Gastrocnemius medialis (tissue), 4 donors: ENCODE data around the gene UBB. TPM values are rescaled to one million over a fixed set of nuclear protein-coding genes. Genes with fewer than 3 reads are reported as not detected.

Source experiments
- ATAC-seq, 2 donors: fragments of 150-250 bp; one replicate each; pipeline ENCODE4 v1.9.1; 2016
- DNase-seq, 2 donors: peaks; one replicate each; pipeline ENCODE4 v3.0.0-alpha.2; 2019
- H3K27ac ChIP-seq, 4 donors: fragments of 200-600 bp; sonication (generic); 1 replicate in 1 of 4; 2 replicates in 3 of 4; pipeline ENCODE4 v1.5.1; 2016 to 2018; ENCODE audit warnings: mild to moderate bottlenecking in 2 of 4, moderate library complexity in 1 of 4
- H3K27me3 ChIP-seq, 3 donors: fragments of 200-600 bp; sonication (generic) in 2 of 3; 1 replicate in 1 of 3; 2 replicates in 2 of 3; pipeline versions ENCODE4 v1.5.1 to v1.6.0; 2016 to 2019; ENCODE audit warnings: mild to moderate bottlenecking in 1 of 3, moderate library complexity in 1 of 3
- H3K36me3 ChIP-seq, 2 donors: fragments of 200-600 bp; sonication (generic) in 1 of 2; one replicate each; pipeline ENCODE4 v1.5.1; 2017 to 2018
- H3K4me1 ChIP-seq, 2 donors: fragments of 200-600 bp; sonication (generic) in 1 of 2; one replicate each; pipeline ENCODE4 v1.5.1; 2016 to 2017; ENCODE audit warnings: mild to moderate bottlenecking in 2 of 2
- H3K4me3 ChIP-seq, 4 donors: fragments of 200-600 bp; sonication (generic) in 3 of 4; 1 replicate in 1 of 4; 2 replicates in 3 of 4; pipeline ENCODE4 v1.5.1; 2016 to 2019; ENCODE audit warnings: mild to moderate bottlenecking in 2 of 4
- H3K9me3 ChIP-seq, 3 donors: fragments of 200-600 bp; sonication (generic) in 2 of 3; 1 replicate in 1 of 3; 2 replicates in 2 of 3; pipeline ENCODE4 v1.5.1; 2016 to 2019
- POLR2A ChIP-seq, 2 donors: fragments of 450-650 bp; IDR thresholded peaks; one replicate each; pipeline ENCODE4 v1.6.1; 2017; ENCODE audit warnings: antibody characterized with exemption in 2 of 2, mild to moderate bottlenecking in 2 of 2, moderate library complexity in 2 of 2
- in situ Hi-C, 4 donors: fragments of 200-750 bp; cut with MboI; loops; one replicate each; pipeline versions ENCODE4 v1.15.0 to v1.8.0; 2017; ENCODE audit warnings: low sequenced_read_pairs in 4 of 4
- intact Hi-C: fragments of 100-400 bp; cut with DNase I; formaldehyde crosslinking; loops from one replicate; pipeline ENCODE4 v1.15.1; 2023; ENCODE audit warnings: low total_unique reads
- total RNA-seq, 4 donors: library from RNA; depleted of rRNA; stranded (reverse); fragments of >200 nt; gene quantifications; one replicate each; pipeline versions ENCODE4 v1.1.0 to v1.2.3, GENCODE V29; 2016
- TF ChIP-seq, protein P1 (sequence below), 5 experiments: fragments of 450-650 bp in 3 of 5; fragments of 200-600 bp in 2 of 5; sonication (generic) in 2 of 5; IDR thresholded peaks in 4 of 5; conservative IDR thresholded peaks in 1 of 5; 1 replicate in 4 of 5; 2 replicates in 1 of 5; pipeline ENCODE4 v1.5.1; 2016 to 2019; ENCODE audit warnings: antibody characterized with exemption in 5 of 5, mild to moderate bottlenecking in 3 of 5, moderate library complexity in 3 of 5

Gene UBB
- total RNA-seq, 4 donors from 2014 or later = 1,099 to 1,543 (median 1,420) TPM

DNA sequence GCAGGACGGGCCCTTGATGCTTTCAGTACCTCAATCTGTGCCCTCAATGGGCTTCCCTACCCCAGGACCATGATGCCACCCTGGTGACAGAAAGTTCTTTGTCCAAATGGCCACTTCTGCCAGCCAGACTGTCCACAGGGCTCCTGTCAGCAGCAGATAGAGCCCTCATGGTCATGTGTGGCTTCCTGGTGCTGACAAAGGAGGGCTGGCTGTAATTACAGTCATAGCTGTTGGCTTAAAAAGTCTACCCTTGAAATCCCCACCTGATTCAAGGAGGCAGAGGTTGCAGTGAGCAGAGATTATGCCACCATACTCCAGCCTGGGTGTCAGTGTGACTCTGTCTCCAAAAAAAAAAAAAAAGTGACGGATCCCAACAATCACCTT lies 37.8 kb downstream of the UBB start:
- no peak overlapping the region for H3K4me3 ChIP-seq
- no peak for TF ChIP-seq POLR2A (IDR thresholded peaks at IDR 0.05)
- TF ChIP-seq, protein P1, sequence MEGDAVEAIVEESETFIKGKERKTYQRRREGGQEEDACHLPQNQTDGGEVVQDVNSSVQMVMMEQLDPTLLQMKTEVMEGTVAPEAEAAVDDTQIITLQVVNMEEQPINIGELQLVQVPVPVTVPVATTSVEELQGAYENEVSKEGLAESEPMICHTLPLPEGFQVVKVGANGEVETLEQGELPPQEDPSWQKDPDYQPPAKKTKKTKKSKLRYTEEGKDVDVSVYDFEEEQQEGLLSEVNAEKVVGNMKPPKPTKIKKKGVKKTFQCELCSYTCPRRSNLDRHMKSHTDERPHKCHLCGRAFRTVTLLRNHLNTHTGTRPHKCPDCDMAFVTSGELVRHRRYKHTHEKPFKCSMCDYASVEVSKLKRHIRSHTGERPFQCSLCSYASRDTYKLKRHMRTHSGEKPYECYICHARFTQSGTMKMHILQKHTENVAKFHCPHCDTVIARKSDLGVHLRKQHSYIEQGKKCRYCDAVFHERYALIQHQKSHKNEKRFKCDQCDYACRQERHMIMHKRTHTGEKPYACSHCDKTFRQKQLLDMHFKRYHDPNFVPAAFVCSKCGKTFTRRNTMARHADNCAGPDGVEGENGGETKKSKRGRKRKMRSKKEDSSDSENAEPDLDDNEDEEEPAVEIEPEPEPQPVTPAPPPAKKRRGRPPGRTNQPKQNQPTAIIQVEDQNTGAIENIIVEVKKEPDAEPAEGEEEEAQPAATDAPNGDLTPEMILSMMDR (IDR thresholded peaks at IDR 0.05 in 4 of 5, conservative IDR thresholded peaks at IDR 0.05 in 1 of 5) = no peak
- DNase-seq (no peak), ATAC-seq (no peak)
- in situ Hi-C loops (no loop called here), intact Hi-C loops (no loop called here)
- H3K27me3 ChIP-seq = no peaks in the 10 kb centered on the region
- H3K27ac ChIP-seq = peak overlapping the region; percentile 21 to 86 (median 60)
- no peaks in the 10 kb centered on the region for H3K36me3 ChIP-seq
- H3K9me3 ChIP-seq = no peaks in the 10 kb centered on the region
- peaks cover 6 to 10% of the 10 kb centered on the region in 2 donors for H3K4me1 ChIP-seq

- H3K27me3 ChIP-seq = no peaks in the 10 kb centered on the region
- H3K4me1 ChIP-seq = peaks cover 6 to 10% of the 10 kb centered on the region in 2 donors
- peak overlapping the region; percentile 21 to 86 (median 60) for H3K27ac ChIP-seq
- no peak for TF ChIP-seq POLR2A (IDR thresholded peaks at IDR 0.05)
- TF ChIP-seq, protein P1 (IDR thresholded peaks at IDR 0.05 in 4 of 5, conservative IDR thresholded peaks at IDR 0.05 in 1 of 5) = no peak
- intact Hi-C loops = no loop called here
- H3K9me3 ChIP-seq = no peaks in the 10 kb centered on the region
- H3K36me3 ChIP-seq = no peaks in the 10 kb centered on the region
- H3K4me3 ChIP-seq = no peak overlapping the region
- DNase-seq = no peak
- in situ Hi-C loops = no loop called here
- ATAC-seq = no peak
Observed at GRCh38 chr17:16419074-16419928, 38.4 kb downstream of the UBB start.

- H3K36me3 ChIP-seq = no peaks in the 10 kb centered on the region
Observed at GRCh38 chr17:16419929-16420271, 39.0 kb downstream of the UBB start.

DNA sequence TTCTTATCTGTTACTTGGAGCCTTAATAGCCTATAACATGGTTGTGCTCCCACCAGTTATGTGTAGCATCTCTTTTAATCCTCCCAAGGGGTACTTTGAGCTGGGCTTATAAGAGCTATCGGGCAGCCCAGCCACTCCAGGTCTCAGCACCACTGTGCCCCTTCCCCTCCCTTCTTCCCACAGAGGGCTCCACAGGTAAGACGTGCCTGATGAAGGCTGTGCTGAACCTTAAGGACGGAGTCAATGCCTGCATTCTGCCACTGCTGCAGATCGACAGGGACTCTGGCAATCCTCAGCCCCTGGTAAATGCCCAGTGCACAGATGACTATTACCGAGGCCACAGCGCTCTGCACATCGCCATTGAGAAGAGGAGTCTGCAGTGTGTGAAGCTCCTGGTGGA lies 41.5 kb downstream of the UBB start:
- H3K4me3 ChIP-seq = no peak overlapping the region
- H3K36me3 ChIP-seq = no peaks in the 10 kb centered on the region
- in situ Hi-C loops (no loop called here), intact Hi-C loops (no loop called here)
- TF ChIP-seq POLR2A (IDR thresholded peaks at IDR 0.05) = no peak
- TF ChIP-seq, protein P1 (IDR thresholded peaks at IDR 0.05 in 4 of 5, conservative IDR thresholded peaks at IDR 0.05 in 1 of 5) = no peak
- DNase-seq (no peak), ATAC-seq (no peak)
- H3K27ac ChIP-seq = no peak overlapping the region
- H3K9me3 ChIP-seq = no peaks in the 10 kb centered on the region
- peaks cover 6 to 9% of the 10 kb centered on the region in 2 donors for H3K4me1 ChIP-seq
- H3K27me3 ChIP-seq = no peaks in the 10 kb centered on the region

More at GRCh38 chr17:16419929-16420271, 39.0 kb downstream of the UBB start:
- Histone ChIP-seq H3K9me3 (no peaks in the 10 kb centered on the region), H3K4me1 (peaks cover 6 to 10% of the 10 kb centered on the region in 2 donors), H3K27me3 (no peaks in the 10 kb centered on the region), H3K27ac (peak overlapping the region in 3 of 4 donors; percentile 37 to 86 (median 82)), H3K4me3 (no peak overlapping the region)
- no peak for TF ChIP-seq POLR2A (IDR thresholded peaks at IDR 0.05)
- TF ChIP-seq, protein P1 (IDR thresholded peaks at IDR 0.05 in 4 of 5, conservative IDR thresholded peaks at IDR 0.05 in 1 of 5) = no peak
- no peak for ATAC-seq
- intact Hi-C loops (no loop called here), in situ Hi-C loops (no loop called here)
- DNase-seq = no peak
